ENCODE data around the gene APP.
A peak's percentile ranks its signal among the peaks of the same experiment; 100 is the strongest.
"Not testable (repeated sequence)": the region's sequence is repeated elsewhere in the genome, so short reads cannot be mapped to it uniquely, and the experiment has no call there.

APP gene

GRCh38 chr21:26012482-26012881 is 158.1 kb downstream of the APP start:
- DNase-seq: not testable (repeated sequence)

DNA sequence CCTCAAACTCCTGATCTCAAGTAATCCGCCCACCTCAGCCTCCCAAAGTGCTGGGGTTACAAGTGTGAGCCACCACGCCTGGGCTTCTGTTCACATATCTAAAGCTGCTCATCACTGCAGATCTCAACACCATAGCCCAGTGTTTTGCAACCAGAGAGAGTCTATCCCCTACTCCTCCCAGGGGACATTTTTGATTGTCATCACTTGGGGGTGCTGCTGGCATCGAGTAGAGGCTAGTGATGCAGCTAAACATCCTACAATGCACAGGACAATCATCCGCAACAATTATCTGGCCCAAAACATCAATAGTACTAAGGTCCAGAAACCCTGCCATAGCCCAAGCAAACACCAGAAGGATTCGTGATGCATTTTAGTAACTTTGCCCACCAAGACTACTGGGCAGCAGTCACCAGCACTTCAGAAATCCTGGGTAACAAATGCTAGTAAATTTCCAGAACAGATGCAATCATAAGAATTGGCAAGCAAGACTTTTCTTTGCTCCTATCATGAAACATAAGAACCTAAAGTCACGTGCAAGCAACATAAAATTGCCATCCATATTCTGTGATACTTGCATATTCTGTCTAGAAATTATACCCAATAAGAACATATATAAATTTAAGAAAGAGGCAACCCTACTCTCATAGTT is 159.2 kb downstream of the APP start:
- no peak for DNase-seq

DNA sequence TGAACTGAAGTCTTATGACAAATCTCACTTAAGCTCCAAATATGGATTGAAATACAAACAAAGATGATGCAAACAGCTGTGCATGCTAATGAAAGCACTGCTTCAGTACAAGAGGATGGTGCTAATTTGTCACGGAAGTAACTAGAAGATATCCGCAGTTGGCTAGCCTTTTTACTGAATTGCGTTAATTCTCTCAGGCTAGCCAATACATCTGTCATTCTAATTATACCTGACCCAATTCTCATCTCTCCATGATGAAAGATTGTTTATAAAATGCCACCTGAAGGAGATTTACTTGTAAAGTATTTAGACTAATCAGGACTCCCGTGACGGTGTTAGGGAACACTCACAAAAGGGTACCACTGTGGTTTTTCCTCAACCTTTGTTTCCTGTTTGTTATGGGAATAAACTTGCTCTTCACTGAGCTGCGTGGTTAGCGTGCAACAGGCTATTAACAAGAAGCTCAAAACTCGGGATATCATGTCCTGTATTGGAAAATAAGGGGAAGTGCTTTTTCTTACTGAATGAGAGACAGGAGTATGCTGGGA is 162.5 kb downstream of the APP start:
- no peak for DNase-seq

DNA sequence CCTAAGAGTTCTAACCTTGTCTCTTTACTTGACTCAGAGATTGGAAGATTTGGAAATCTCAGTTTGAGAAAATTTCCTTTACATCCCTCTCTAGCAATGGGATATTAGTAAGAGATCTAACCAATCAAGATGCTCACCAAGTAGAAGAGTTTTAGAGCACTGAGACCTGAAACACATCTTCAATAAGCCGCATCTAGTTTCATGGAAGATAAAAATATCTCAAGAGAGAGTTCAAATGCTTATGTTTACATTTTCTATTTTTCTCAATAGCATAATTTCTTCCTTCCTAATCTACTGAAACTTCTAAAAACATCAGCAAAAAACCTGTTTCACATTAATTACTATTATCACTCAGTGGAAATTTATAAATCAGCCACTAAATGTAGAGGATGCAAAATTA is 165.1 kb downstream of the APP start:
- DNase-seq: no peak

DNA sequence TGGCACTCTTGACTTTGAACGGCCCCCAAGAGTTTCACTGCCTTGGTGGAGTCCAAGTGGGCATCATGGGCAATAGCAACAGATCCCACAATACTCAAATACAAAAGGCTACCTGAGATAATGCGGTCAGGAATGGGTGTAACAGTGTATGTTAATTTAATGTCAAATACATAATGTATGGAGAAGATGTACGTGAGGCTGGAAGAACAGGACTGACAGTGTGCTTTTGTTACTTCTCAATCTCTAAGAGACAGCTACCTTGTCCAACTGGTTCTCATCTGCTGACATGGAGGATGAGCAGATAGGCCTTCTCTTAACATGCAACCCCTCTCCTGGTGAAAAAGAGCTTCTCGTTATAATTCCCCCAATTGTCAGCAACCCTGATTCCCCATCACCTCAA is 167.2 kb downstream of the APP start:
- DNase-seq: no peak

DNA sequence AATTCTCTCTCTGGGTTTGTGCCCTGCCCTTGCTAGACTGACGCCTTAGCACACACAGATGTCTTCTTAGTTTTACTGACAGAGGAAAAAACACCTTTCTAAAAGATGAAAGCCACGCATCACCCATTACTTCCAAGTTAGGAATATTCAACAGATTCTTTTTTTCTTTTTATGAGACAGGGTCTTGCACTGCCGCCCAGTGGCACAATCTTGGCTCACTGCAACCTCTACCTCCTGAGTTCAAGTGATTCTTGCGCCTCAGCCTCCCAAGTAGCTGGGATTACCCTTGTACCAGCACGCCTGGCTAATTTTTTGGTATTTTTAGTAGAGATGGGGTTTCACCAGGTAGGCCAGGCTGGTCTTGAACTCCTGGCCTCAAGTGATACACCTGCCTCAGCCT is 169.2 kb downstream of the APP start:
- DNase-seq: no peak

- DNase-seq: no peak
Measured at GRCh38 chr21:25999921-26000582, 170.5 kb downstream of the APP start.

DNA sequence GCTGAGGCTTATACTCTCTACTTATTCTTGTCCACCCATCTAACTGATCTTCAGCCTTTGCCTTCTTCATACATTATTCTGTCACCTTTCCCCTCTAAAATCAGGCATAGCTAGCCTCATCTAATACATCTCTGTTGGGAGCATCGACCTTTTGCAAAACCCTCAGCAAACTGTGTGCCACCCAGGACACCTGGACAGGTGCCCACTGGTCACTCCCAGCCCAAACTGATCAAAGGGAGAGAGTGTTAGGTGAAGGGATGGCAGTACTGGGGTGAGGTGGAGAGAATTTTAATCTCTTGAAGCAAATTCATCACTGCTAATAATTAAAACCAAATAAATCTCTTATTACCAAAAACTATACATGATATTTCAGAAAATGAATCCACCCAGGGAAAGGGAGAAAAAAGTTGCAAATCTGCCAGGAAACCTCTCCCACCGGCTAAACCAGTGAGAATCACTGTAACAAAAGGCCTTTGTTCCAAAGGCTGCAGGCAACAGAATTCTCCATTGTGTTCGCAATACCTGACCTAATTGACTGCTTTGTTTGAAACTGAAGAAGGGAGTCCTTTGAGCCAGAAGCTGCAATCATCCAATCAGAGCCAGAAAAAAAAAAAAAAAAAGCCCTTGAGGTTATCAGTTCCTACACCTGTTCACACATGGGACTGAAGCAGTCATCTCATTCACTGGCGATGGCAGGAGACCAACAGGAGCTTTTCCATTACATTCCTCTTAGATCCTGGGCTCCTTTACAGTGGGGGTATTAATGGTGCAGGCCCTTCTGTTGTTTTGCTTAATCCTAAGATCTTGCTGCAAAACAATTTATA is 172.6 kb downstream of the APP start:
- no peak for DNase-seq

GRCh38 chr21:25995278-25995677 is 175.3 kb downstream of the APP start:
- DNase-seq: no peak

DNA sequence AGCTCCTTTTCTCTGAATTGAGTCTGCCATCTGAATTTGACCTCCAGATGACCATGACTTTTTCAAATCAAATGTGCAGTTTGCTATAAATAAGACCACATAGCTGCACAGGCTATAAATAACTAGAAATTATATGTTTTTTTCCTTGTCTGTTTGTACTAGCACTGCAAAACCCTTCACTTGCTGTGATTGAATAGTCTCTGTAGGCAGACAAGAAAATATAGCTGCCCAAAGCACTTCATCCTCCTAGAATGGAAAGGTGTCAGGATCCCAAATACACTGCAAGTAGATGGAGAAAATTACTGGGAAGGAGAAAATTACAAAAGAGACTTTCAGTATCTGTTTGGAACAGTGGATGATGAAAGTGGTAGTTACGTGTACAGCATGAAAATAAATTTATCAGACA is 175.8 kb downstream of the APP start:
- DNase-seq: no peak

DNA sequence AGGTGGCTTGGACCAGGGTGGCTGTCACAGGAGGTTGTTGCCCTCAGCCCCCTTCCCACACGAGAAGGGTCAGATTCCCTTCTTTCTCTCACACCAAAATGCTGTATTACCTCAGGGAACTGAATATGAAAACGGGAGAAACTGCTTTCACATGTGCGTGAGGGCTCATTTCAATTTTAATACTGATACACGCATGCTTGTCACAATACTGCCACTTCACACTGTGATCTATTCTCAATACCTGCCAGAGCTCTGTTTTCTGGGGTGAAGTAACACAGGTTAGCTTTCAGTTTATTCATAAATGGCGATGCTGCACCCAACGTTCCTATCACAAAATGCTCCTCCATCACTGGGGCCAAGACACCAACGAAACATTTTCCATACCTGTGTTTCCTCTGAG is 181.8 kb downstream of the APP start:
- no peak for DNase-seq

DNA sequence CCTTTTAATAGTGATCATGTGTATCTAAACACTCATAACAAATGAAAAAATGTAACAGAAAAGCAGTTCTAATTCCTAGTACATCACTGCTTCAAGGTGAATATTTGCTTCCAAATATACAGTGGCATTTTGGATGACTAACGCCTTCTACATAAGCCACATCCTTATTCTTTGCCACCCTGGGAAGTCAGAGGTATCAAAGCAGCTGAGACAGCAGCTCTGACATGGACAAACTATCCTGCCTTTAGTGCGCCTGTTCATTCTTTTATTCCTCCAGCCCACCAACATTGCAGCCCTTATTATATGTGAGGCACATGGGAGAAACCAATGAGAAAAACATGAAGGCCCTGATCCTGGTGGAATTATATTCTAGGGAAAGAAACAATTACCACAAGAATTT is 183.0 kb downstream of the APP start:
- no peak for DNase-seq

DNA sequence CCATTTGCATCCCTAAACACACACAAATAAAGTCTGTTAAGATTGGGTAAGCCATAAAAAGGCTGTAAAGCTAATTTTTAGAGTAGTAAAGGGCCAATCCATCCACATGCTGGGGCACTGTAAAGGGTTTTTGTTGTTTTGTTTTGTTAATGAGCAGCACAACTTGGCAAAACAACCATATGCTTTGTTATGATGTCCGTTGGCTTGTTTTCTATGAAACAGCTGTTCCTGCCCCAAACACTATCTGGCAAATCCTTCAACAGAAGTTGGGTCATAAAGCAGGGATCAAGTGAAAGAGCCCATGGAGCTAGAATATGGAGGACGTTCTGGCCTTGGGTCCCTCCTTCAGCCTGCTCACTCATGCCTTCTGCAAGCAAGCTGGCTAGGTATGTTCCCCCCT is 183.6 kb downstream of the APP start:
- no peak for DNase-seq

DNA sequence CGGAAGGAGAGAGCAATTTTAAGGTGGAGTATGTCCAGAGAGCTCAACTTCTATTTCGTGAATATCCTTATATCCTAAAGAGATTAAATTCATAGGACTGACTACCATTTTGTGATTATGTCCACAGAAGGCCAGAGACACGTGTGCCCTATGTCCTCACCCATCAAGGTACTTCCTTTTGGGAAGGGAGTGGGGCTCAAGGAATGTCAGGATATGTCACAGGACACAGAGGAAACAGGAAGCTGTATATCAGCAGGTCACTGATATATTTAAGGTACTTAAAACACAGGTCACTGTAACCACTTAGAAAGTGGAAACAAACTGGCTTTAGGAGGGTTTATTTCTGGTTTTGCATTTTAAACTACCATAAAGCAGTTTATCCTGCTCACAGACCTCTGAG is 184.6 kb downstream of the APP start:
- no peak for DNase-seq

GRCh38 chr21:25984538-25984937 is 186.0 kb downstream of the APP start:
- DNase-seq: no peak

DNA sequence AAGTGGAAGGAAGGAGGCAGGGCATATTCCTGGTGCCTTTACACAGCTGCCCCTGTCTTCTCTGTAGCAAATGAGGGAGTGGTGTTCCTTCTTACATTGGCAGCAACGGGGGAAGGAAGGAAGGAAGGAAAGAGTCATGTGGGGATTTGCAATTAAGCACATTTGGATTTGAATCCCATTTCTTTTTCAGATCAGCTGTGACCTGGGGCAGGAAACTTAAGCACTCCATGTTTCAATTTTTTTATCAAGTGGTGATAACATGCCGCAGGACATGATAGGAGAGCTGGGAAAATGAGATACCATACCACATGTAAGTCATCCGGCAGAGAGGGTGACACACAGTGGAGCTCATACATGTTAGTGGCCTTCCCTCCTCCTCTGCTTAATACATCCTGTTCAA is 186.8 kb downstream of the APP start:
- no peak for DNase-seq

DNA sequence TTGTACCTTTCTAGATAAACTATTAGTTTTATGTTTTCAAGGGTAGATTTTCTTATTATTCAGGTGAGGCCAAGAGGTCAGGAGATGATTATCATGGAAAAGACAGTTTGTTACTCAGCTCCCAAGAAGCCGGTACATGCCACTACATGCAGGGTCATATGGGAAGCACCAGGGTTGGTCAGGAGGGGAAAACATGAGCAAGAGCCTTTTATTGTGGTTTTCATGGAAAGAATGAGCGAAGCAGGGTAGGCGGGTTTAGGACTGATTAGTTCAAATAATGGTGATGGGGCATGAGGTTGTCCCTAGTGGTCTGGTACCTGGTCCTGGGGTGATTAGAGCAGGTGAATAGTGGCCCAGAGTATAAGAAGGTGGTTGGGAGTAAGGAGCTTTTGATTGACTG is 189.9 kb downstream of the APP start:
- no peak for DNase-seq

GRCh38 chr21:25979845-25980616 is 190.5 kb downstream of the APP start:
- DNase-seq: no peak

DNA sequence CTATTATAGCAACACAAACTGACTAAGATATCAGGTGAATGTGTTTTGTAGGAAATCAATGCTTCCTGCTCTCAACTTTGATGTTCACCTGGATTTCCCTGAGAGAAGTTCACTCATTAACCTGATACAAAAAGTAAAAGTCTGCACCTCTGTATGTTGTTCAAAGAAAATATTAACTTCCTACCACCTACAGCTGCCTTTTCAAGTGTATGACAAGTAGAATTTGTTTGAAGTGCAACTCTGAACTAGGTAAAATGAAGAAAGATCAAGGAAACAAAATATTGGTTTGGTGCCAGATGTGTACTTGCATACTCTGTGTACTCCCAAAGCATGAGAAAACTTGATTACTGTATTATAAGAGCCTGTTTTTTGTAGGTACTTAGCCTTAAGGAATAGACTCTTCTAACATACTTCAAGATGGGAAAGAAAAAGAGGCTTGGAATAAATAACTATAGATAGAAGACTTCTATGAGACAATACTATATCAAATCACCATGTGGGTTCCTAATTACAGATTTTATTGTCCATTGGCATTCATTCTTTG is 193.4 kb downstream of the APP start:
- no peak for DNase-seq

GRCh38 chr21:25974964-25975363 is 195.6 kb downstream of the APP start:
- DNase-seq: no peak

DNA sequence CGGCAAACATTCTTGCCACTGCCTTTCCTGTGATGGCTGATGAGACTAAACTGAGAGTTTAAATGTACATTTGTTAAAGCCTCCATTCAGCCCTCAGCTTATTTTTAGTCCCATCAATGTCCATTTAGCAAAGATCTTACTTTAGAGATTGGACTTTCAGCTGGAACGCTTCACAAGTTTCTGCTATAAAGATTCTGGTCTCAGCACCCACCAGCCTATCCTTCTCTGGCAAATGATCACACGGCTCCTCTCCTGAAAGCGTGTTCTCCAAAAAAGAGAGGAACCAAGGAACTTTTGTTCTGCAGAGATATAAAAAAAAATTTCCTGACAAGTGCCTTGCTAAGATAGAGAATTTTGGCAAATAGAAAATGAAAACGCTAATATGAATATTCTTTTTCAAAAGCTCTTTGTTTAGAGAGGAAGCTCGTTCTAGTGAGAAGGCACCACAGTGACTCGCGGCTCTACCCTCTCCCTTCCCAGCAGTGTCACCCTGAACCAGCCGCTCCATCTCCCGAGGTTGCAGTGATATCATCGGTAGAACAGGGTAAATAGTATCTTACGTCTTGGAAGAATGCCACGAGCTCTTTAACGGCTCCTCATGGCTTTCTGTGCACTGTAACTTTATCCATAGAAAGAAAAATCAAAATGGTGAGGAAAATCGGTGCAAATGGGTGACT is 200.2 kb downstream of the APP start:
- DNase-seq: peak; percentile 49

GRCh38 chr21:25967901-25968438 is 202.6 kb downstream of the APP start:
- no peak for DNase-seq

All from suppressor macrophage treated with lipopolysaccharide for 4 hours (primary cell).